CD4-positive, alpha-beta memory T cell (primary cell): ENCODE data around the gene RC3H2. TPM values are rescaled to one million over a fixed set of nuclear protein-coding genes. Genes with fewer than 3 reads are reported as not detected.

ENCODE experiments used
- CTCF ChIA-PET: fragments of 350-600 bp; sonication (Branson Sonifier 250); formaldehyde crosslinking; loops from one replicate; lab custom pipeline; 2021; ENCODE audit warnings: inconsistent platforms; ENCODE audit not compliant: partially characterized antibody; lab: Charles Lee
- POLR2A ChIA-PET: fragments of 350-600 bp; sonication (Branson Sonifier 250); formaldehyde crosslinking; loops from one replicate; lab custom pipeline; 2021; ENCODE audit not compliant: partially characterized antibody; lab: Charles Lee
- DNase-seq, 5 donors: peaks; one replicate each; pipeline versions ENCODE4 v3.0.0 to v3.0.0-alpha.2; 2020 to 2022; ENCODE audit warnings: mixed read lengths in 1 of 5
- H3K27ac ChIP-seq: one replicate; pipeline ENCODE4 v1.7.0; 2013; ENCODE audit warnings: low read depth, low read length
- H3K27me3 ChIP-seq: 2 replicates; pipeline ENCODE4 v1.7.0; 2013; ENCODE audit warnings: mild to moderate bottlenecking, low read length, moderate library complexity; ENCODE audit not compliant: insufficient read depth
- H3K36me3 ChIP-seq: 2 replicates; pipeline ENCODE4 v1.7.0; 2013; ENCODE audit warnings: mild to moderate bottlenecking, low read length, moderate library complexity; ENCODE audit not compliant: insufficient read depth
- H3K4me1 ChIP-seq: 2 replicates; pipeline ENCODE4 v1.7.0; 2013; ENCODE audit warnings: mild to moderate bottlenecking, low read length, moderate library complexity; ENCODE audit not compliant: insufficient read depth
- H3K4me3 ChIP-seq, 2 donors: one replicate each; pipeline ENCODE4 v1.7.0; 2013; ENCODE audit warnings: low read length in 2 of 2, mild to moderate bottlenecking in 1 of 2
- H3K9me3 ChIP-seq, 2 donors: one replicate each; pipeline ENCODE4 v1.7.0; 2013; ENCODE audit warnings: low read length in 2 of 2, control low read depth in 1 of 2; ENCODE audit not compliant: control insufficient read depth in 1 of 2
- H3K27ac Mint-ChIP-seq, 7 donors: one replicate each; pipeline ENCODE4 v1.8.0; 2020 to 2021; ENCODE audit warnings: mixed read lengths in 7 of 7, mild to moderate bottlenecking in 6 of 7, inconsistent platforms in 3 of 7, moderate library complexity in 3 of 7
- H3K27me3 Mint-ChIP-seq, 2 donors: one replicate each; pipeline ENCODE4 v1.8.0; 2020 to 2021; ENCODE audit warnings: mixed read lengths in 2 of 2
- H3K36me3 Mint-ChIP-seq, 2 donors: one replicate each; pipeline ENCODE4 v1.8.0; 2020 to 2021; ENCODE audit warnings: mixed read lengths in 2 of 2, inconsistent platforms in 1 of 2, mild to moderate bottlenecking in 1 of 2
- H3K4me1 Mint-ChIP-seq, 4 donors: one replicate each; pipeline ENCODE4 v1.8.0; 2020 to 2021; ENCODE audit warnings: mixed read lengths in 4 of 4, mild to moderate bottlenecking in 1 of 4
- H3K4me3 Mint-ChIP-seq, 8 donors: one replicate each; pipeline ENCODE4 v1.8.0; 2020 to 2021; ENCODE audit warnings: mixed read lengths in 8 of 8, mild to moderate bottlenecking in 7 of 8, moderate library complexity in 6 of 8, inconsistent platforms in 3 of 8
- H3K9me3 Mint-ChIP-seq, 8 donors: one replicate each; pipeline ENCODE4 v1.8.0; 2020 to 2021; ENCODE audit warnings: mixed read lengths in 8 of 8, mild to moderate bottlenecking in 5 of 8, inconsistent platforms in 3 of 8, moderate library complexity in 1 of 8
- intact Hi-C: fragments of 100-400 bp; cut with micrococcal nuclease; formaldehyde crosslinking; loops from one replicate; pipeline ENCODE4 v1.15.1; 2023
- polyA plus RNA-seq, 2 donors: library from polyadenylated mRNA; unstranded; fragments of 300-500 nt; fragmentation: Illumina TruSeq; gene quantifications; one replicate each; pipeline ENCODE4 v1.2.3, GENCODE V29; 2021
- total RNA-seq, 2 experiments: library from RNA; stranded (reverse); gene quantifications; one replicate each; pipeline ENCODE4 v1.2.3, GENCODE V29; 2021

Gene RC3H2
- total and polyA plus RNA-seq, 4 experiments from 2014 or later, result 18.7 to 70.7 (median 47.0) TPM

- Mint-ChIP-seq H3K4me1 (peaks cover 21 to 35% (median 26%) of the 10 kb centered on the region in 4 donors), H3K27me3 (no peaks in the 10 kb centered on the region), H3K27ac (peak overlapping the region in 6 of 7 donors; percentile 4 to 88 (median 65)), H3K9me3 (no peaks in the 10 kb centered on the region), H3K4me3 (peak overlapping the region in 3 of 8 donors; percentile 40 to 69 (median 43)), H3K36me3 (peaks cover 9 to 13% of the 10 kb centered on the region in 2 donors)
- Histone ChIP-seq H3K4me1 (peaks cover 30% of the 10 kb centered on the region), H3K4me3 (no peak overlapping the region), H3K27ac (no peak overlapping the region), H3K9me3 (no peaks in the 10 kb centered on the region), H3K36me3 (peaks cover 17% of the 10 kb centered on the region), H3K27me3 (no peaks in the 10 kb centered on the region)
- intact Hi-C loops, result no loop called here
- CTCF ChIA-PET, result no interaction called here
- POLR2A ChIA-PET, result interaction anchor here (1.0 to 3.8 kb wide), 5 partner anchors 8 to 111 kb away, joined by 5 to 53 read pairs (median 47); partner anchors contain the start of genes PDCL, RC3H2, ZBTB26 and ZBTB6
- DNase-seq, result no peak
Observed at GRCh38 chr9:122939601-122940000, 34.4 kb upstream of the RC3H2 start.

- Histone ChIP-seq H3K4me1 (peaks cover 32% of the 10 kb centered on the region), H3K9me3 (no peaks in the 10 kb centered on the region), H3K36me3 (peaks cover 17% of the 10 kb centered on the region), H3K27ac (no peak overlapping the region), H3K4me3 (no peak overlapping the region), H3K27me3 (no peaks in the 10 kb centered on the region)
- CTCF ChIA-PET, result no interaction called here
- Mint-ChIP-seq H3K9me3 (no peaks in the 10 kb centered on the region), H3K27me3 (no peaks in the 10 kb centered on the region), H3K36me3 (peaks cover 9 to 16% of the 10 kb centered on the region in 2 donors), H3K4me3 (no peak overlapping the region), H3K27ac (no peak overlapping the region), H3K4me1 (peaks cover 24 to 39% (median 31%) of the 10 kb centered on the region in 4 donors)
- intact Hi-C loops, result no loop called here
- POLR2A ChIA-PET, result interaction anchor here (1.1 kb wide), 1 partner anchor 32 kb away, joined by 3 read pairs; the partner anchor contains the start of gene RC3H2
- DNase-seq, result no peak
Observed at GRCh38 chr9:122936883-122937282, 31.7 kb upstream of the RC3H2 start.

GRCh38 chr9:122936464-122936863 lies 31.3 kb upstream of the RC3H2 start:
- H3K27me3 Mint-ChIP-seq, result no peaks in the 10 kb centered on the region
- no peak overlapping the region for H3K27ac ChIP-seq
- POLR2A ChIA-PET, result interaction anchor here (1.1 kb wide), 1 partner anchor 31 kb away, joined by 3 read pairs; the partner anchor contains the start of gene RC3H2
- DNase-seq, result no peak
- H3K4me3 ChIP-seq, result no peak overlapping the region
- H3K4me3 Mint-ChIP-seq, result no peak overlapping the region
- peaks cover 29% of the 10 kb centered on the region for H3K4me1 ChIP-seq
- no peaks in the 10 kb centered on the region for H3K9me3 ChIP-seq
- H3K4me1 Mint-ChIP-seq, result peaks cover 21 to 39% (median 29%) of the 10 kb centered on the region in 4 donors
- H3K9me3 Mint-ChIP-seq, result no peaks in the 10 kb centered on the region
- intact Hi-C loops, result no loop called here
- no peaks in the 10 kb centered on the region for H3K27me3 ChIP-seq
- peaks cover 9 to 19% of the 10 kb centered on the region in 2 donors for H3K36me3 Mint-ChIP-seq
- peaks cover 17% of the 10 kb centered on the region for H3K36me3 ChIP-seq
- H3K27ac Mint-ChIP-seq, result no peak overlapping the region
- CTCF ChIA-PET, result no interaction called here

GRCh38 chr9:122931226-122932121 lies 26.3 kb upstream of the RC3H2 start, which contains the start of gene ZBTB26:
ZBTB26 (minus strand) TSS chr9:122931512; CDS start chr9:122919934, 11,578 bp downstream.
- peaks cover 29% of the 10 kb centered on the region for H3K4me1 ChIP-seq
- peak within 1 kb of the TSS in 3 of 7 donors; percentile 95 to 96 (median 95) for H3K27ac Mint-ChIP-seq
- peak; percentile 83 to 93 (median 86) for DNase-seq
- peaks cover 5% of the 10 kb centered on the region for H3K36me3 ChIP-seq
- CTCF ChIA-PET, result interaction anchor here (1.0 to 1.6 kb wide), 3 partner anchors 9 to 28 kb away, joined by 3 to 6 read pairs (median 5); partner anchors contain the start of genes RABGAP1 and ZBTB6
- peaks cover under 1 to 11% of the 10 kb centered on the region in 2 donors for H3K36me3 Mint-ChIP-seq
- H3K4me3 Mint-ChIP-seq, result peak within 1 kb of the TSS in 1 of 8 donors; percentile 99
- no peaks in the 10 kb centered on the region for H3K9me3 Mint-ChIP-seq
- H3K4me1 Mint-ChIP-seq, result peaks cover 11 to 28% (median 18%) of the 10 kb centered on the region in 4 donors
- intact Hi-C loops, result loop anchor here (1.0 kb wide), 4 partner anchors 9 to 31 kb away; partner anchors contain the start of genes RC3H2 and ZBTB6
- POLR2A ChIA-PET, result interaction anchor here (0.8 to 6.9 kb wide), 8 partner anchors 9 to 391 kb away, joined by 3 to 80 read pairs (median 4); partner anchors contain the start of genes PDCL, RABGAP1, RC3H2 and ZBTB6
- no peaks in the 10 kb centered on the region for H3K27me3 Mint-ChIP-seq
- no peaks in the 10 kb centered on the region for H3K27me3 ChIP-seq
- H3K9me3 ChIP-seq, result no peaks in the 10 kb centered on the region
- H3K27ac ChIP-seq, result peak within 1 kb of the TSS; percentile 94
- H3K4me3 ChIP-seq, result peak within 1 kb of the TSS; percentile 84 to 93

- no peak for DNase-seq
Observed at GRCh38 chr9:122930541-122931225, 25.5 kb upstream of the RC3H2 start.

GRCh38 chr9:122929796-122930354 lies 24.7 kb upstream of the RC3H2 start:
- DNase-seq, result no peak
- CTCF ChIA-PET, result interaction anchor here (1.4 kb wide), 1 partner anchor 17 kb away, joined by 5 read pairs; the partner anchor contains the start of gene ZBTB6
- Mint-ChIP-seq H3K4me1 (peaks cover 10 to 21% (median 15%) of the 10 kb centered on the region in 4 donors), H3K4me3 (no peak overlapping the region), H3K36me3 (peaks cover 0 to 10% of the 10 kb centered on the region in 2 donors), H3K27ac (no peak overlapping the region), H3K27me3 (no peaks in the 10 kb centered on the region), H3K9me3 (no peaks in the 10 kb centered on the region)
- POLR2A ChIA-PET, result interaction anchor here (1.5 to 6.9 kb wide), 3 partner anchors 11 to 27 kb away, joined by 15 to 80 read pairs (median 70); partner anchors contain the start of genes RABGAP1, RC3H2 and ZBTB6
- Histone ChIP-seq H3K4me3 (no peak overlapping the region), H3K27me3 (no peaks in the 10 kb centered on the region), H3K36me3 (no peaks in the 10 kb centered on the region), H3K27ac (no peak overlapping the region), H3K4me1 (peaks cover 27% of the 10 kb centered on the region), H3K9me3 (no peaks in the 10 kb centered on the region)
- intact Hi-C loops, result no loop called here

More at GRCh38 chr9:122930541-122931225, 25.5 kb upstream of the RC3H2 start:
- Mint-ChIP-seq H3K4me3 (no peak overlapping the region), H3K9me3 (no peaks in the 10 kb centered on the region), H3K36me3 (peaks cover 0 to 10% of the 10 kb centered on the region in 2 donors), H3K27ac (peak overlapping the region in 1 of 7 donors; percentile 28), H3K27me3 (no peaks in the 10 kb centered on the region), H3K4me1 (peaks cover 10 to 24% (median 16%) of the 10 kb centered on the region in 4 donors)
- no peaks in the 10 kb centered on the region for H3K36me3 ChIP-seq
- no peaks in the 10 kb centered on the region for H3K27me3 ChIP-seq
- H3K4me1 ChIP-seq, result peaks cover 29% of the 10 kb centered on the region
- ChIA-PET POLR2A (interaction anchor here (0.9 to 6.9 kb wide), 6 partner anchors 10 to 27 kb away, joined by 3 to 80 read pairs (median 34); partner anchors contain the start of genes RABGAP1, RC3H2 and ZBTB6), CTCF (interaction anchor here (1.0 to 1.4 kb wide), 2 partner anchors 18 to 27 kb away, joined by 3 to 5 read pairs; partner anchors contain the start of gene ZBTB6)
- no peaks in the 10 kb centered on the region for H3K9me3 ChIP-seq
- intact Hi-C loops, result loop anchor here (1.0 kb wide), 4 partner anchors 10 to 30 kb away; partner anchors contain the start of genes RC3H2 and ZBTB6
- H3K4me3 ChIP-seq, result peak overlapping the region; percentile 84 to 93
- peak overlapping the region; percentile 94 for H3K27ac ChIP-seq
